Measurements from ENCODE around the gene MPHOSPH9. TPM values are rescaled to one million over a fixed set of nuclear protein-coding genes. Genes with fewer than 3 reads are reported as not detected.
"Not testable (repeated sequence)": the region's sequence is repeated elsewhere in the genome, so short reads cannot be mapped to it uniquely, and the experiment has no call there.

Gene MPHOSPH9
- total RNA-seq, 1 donor from 2014 or later, result 52.6 TPM

DNA sequence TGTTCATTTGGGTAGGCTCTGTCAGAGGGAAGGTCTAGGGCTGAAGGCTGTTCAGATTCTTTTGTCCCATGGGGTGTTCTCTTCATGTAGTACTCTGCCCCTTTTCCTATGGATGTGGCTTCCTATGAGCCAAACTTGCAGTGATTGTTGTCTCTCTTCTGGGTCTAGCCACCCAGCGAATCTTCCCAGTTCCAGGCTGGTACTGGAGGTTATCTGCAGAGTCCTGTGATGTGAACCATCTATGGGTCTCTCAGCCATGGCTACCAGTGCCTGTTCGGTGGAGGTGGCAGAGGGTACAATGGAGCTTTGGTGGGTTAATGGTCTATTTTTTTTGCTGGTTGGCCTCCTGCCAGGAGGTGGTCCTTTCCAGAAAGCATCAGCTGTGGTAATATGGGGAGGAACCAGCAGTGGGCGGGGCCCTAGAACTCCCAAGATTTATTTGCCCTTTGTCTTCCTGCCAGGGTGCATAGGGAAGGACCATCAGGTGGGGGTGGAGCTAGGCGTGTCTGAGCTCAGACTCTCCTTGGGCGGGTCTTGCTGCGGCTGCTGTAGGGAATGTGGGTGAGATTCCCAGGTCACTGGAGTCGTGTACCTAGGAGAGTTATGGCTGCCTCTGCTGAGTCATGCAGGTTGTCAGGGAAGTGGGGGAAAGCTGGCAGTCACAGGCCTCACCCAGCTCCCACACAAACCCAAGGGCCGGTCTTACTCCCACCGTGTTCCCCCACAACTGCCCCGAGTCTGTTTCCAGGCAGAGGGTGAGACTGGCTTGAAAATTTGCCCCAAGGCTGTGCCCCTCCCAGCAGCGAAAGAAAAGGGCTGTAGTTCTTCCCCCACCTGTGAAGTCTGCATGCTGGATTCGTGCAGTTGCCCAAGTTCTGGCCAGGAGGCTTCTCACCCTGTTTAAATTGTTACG, 17.8 kb upstream of the MPHOSPH9 start:
- TF ChIP-seq, protein P1, sequence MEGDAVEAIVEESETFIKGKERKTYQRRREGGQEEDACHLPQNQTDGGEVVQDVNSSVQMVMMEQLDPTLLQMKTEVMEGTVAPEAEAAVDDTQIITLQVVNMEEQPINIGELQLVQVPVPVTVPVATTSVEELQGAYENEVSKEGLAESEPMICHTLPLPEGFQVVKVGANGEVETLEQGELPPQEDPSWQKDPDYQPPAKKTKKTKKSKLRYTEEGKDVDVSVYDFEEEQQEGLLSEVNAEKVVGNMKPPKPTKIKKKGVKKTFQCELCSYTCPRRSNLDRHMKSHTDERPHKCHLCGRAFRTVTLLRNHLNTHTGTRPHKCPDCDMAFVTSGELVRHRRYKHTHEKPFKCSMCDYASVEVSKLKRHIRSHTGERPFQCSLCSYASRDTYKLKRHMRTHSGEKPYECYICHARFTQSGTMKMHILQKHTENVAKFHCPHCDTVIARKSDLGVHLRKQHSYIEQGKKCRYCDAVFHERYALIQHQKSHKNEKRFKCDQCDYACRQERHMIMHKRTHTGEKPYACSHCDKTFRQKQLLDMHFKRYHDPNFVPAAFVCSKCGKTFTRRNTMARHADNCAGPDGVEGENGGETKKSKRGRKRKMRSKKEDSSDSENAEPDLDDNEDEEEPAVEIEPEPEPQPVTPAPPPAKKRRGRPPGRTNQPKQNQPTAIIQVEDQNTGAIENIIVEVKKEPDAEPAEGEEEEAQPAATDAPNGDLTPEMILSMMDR (conservative IDR thresholded peaks at IDR 0.05; ENCODE audit: low read depth, low read length), result no peak
- H3K4me3 ChIP-seq (ENCODE audit: low read depth, low read length), result peak overlapping the region; percentile 27
- no peak for DNase-seq (ENCODE audit: low read depth)

DNA sequence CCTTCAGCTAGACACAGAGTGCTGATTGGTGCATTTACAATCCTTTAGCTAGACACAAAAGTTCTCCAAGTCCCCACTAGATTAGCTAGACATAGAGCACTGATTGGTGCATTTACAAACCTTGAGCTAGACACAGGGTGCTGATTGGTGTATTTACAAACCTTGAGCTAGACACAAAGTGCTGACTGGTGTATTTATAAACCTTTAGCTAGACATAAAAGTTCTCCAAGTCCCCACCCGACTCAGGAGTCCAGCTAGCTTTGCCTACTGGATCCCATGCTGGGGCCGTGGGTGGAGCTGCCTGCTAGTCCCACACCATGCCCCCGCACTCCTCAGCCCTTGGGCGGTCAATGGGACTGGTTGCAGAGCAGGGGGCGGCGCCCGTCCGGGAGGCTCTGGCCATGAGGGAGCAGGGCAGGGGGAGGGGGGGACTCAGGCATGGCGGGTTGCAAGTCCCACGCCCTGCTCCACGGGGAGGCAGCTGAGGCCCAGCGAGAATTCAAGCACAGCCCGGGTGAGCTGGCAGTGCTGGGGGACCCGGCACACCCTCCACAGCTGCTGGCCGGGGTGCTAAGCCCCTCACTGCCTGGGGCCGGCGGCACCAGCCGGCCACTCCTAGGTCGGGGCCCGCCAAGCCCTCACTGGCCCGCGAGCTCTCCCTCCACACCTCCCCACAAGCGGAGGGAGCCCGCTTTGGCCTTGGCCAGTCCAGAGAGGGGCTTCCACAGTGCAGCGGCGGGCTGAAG, 16.2 kb upstream of the MPHOSPH9 start:
- not testable (repeated sequence) for DNase-seq (ENCODE audit: low read depth)

GRCh38 chr12:123248129-123248528, 15.2 kb upstream of the MPHOSPH9 start:
- H3K4me3 ChIP-seq (ENCODE audit: low read depth, low read length); DNase-seq (ENCODE audit: low read depth): not testable (repeated sequence)

More for the DNA sequence above, 16.2 kb upstream of the MPHOSPH9 start:
- not testable (repeated sequence) for H3K4me3 ChIP-seq (ENCODE audit: low read depth, low read length)

GRCh38 chr12:123245678-123246077, 12.7 kb upstream of the MPHOSPH9 start:
- H3K4me3 ChIP-seq (ENCODE audit: low read depth, low read length), result no peak overlapping the region
- TF ChIP-seq, protein P1 (conservative IDR thresholded peaks at IDR 0.05; ENCODE audit: low read depth, low read length), result no peak
- DNase-seq (ENCODE audit: low read depth), result no peak

DNA sequence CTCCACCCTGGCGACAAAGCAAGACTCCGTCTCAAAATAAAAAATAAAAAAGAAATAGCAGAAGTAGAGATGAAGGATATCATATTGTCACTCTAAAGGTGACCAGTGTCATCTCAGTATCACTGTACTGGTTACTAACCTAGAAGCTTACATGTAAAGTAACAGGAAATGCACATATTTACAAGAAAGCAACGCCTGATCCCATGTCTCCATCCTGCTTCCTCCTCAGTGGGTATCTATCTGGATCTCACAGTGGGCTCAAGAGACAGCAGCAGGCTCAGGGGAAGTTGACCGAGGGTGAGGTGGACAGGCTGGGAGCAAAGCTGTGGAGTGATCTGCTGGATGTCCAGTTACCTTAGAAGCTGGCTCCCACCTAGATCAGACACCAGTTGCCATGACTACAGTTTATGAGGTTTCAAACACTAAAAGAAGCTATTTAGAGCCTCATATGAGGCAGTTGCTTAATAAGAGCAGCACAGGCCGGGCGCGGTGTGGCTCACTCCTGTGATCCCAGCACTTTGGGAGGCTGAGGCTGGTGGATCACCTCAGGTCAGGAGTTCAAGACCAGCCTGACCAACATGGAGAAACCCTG, 10.8 kb upstream of the MPHOSPH9 start:
- H3K4me3 ChIP-seq (ENCODE audit: low read depth, low read length), result no peak overlapping the region
- TF ChIP-seq, protein P1 (conservative IDR thresholded peaks at IDR 0.05; ENCODE audit: low read depth, low read length), result no peak
- no peak for DNase-seq (ENCODE audit: low read depth)

- H3K4me3 ChIP-seq (ENCODE audit: low read depth, low read length), result no peak overlapping the region
- DNase-seq (ENCODE audit: low read depth), result no peak
- TF ChIP-seq, protein P1 (conservative IDR thresholded peaks at IDR 0.05; ENCODE audit: low read depth, low read length), result no peak
These were observed 9.4 kb upstream of the MPHOSPH9 start for GRCh38 chr12:123242116-123242904.

DNA sequence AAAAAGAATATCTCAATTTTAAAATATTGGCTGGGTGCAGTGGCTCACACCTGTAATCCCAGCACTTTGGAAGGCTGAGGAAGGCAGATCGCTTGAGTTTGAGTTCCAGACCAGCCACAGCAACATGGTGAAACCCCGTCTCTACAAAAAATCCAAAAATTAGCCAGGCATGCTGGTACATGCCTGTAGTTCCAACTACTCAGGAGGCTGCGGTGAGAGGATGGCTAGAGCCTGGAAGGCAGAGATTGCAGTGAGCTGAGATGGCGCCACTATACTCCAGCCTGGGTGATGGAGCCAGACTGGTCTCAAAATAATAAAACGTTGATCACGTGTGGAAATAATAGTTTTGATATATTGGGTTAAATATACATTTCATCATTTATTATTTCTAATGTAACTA, 6.0 kb upstream of the MPHOSPH9 start:
- no peak for DNase-seq (ENCODE audit: low read depth)
- no peak overlapping the region for H3K4me3 ChIP-seq (ENCODE audit: low read depth, low read length)
- TF ChIP-seq, protein P1 (conservative IDR thresholded peaks at IDR 0.05; ENCODE audit: low read depth, low read length), result no peak

Measured in epithelial cell of proximal tubule (primary cell).